KMS-11 (cell line): Measurements from ENCODE around the gene PRSS56.

Experiments
- H2AFZ ChIP-seq: fragments of 200-600 bp; sonication (generic); 2 replicates; pipeline ENCODE4 v1.6.1; 2016; ENCODE audit warnings: antibody characterized with exemption, mixed run types, low read depth
- H3K27ac ChIP-seq: fragments of 200-600 bp; sonication (generic); 2 replicates; pipeline ENCODE4 v1.6.1; 2016; ENCODE audit warnings: mild to moderate bottlenecking, mixed run types
- H3K27me3 ChIP-seq: fragments of 200-600 bp; sonication (generic); 2 replicates; pipeline ENCODE4 v1.6.1; 2017; ENCODE audit warnings: mild to moderate bottlenecking, low read depth, mixed run types, moderate library complexity; ENCODE audit not compliant: insufficient read depth
- H3K36me3 ChIP-seq: fragments of 200-600 bp; sonication (generic); 2 replicates; pipeline ENCODE4 v1.6.1; 2017; ENCODE audit warnings: mild to moderate bottlenecking, mixed run types; ENCODE audit not compliant: insufficient read depth
- H3K4me1 ChIP-seq: fragments of 200-600 bp; sonication (generic); 2 replicates; pipeline ENCODE4 v1.6.1; 2016; ENCODE audit warnings: mild to moderate bottlenecking, low read depth, mixed run types; ENCODE audit not compliant: poor library complexity, severe bottlenecking
- H3K4me2 ChIP-seq: fragments of 200-600 bp; sonication (generic); 2 replicates; pipeline ENCODE4 v1.7.0; 2016; ENCODE audit warnings: mild to moderate bottlenecking, mixed run types
- H3K4me3 ChIP-seq: fragments of 200-600 bp; sonication (generic); IDR thresholded peaks from 2 replicates; pipeline ENCODE4 v1.6.1; 2017; ENCODE audit warnings: low read depth, low read length, mixed read lengths; ENCODE audit not compliant: insufficient read depth
- H3K79me2 ChIP-seq: fragments of 200-600 bp; sonication (generic); 2 replicates; pipeline ENCODE4 v1.6.1; 2016; ENCODE audit warnings: low read depth, mixed run types; ENCODE audit not compliant: insufficient read depth
- H3K9ac ChIP-seq: fragments of 200-600 bp; sonication (generic); 2 replicates; pipeline ENCODE4 v1.6.1; 2016; ENCODE audit warnings: mild to moderate bottlenecking, mixed run types
- H4K20me1 ChIP-seq: fragments of 200-600 bp; sonication (generic); 2 replicates; pipeline ENCODE4 v1.6.1; 2016; ENCODE audit warnings: mild to moderate bottlenecking, mixed run types; ENCODE audit not compliant: insufficient read depth
- TF ChIP-seq, protein P1 (sequence below): fragments of 200-600 bp; sonication (generic); conservative IDR thresholded peaks from 2 replicates; pipeline ENCODE4 v1.6.1; 2017; ENCODE audit warnings: low read depth, mild to moderate bottlenecking, antibody characterized with exemption, low read length, moderate library complexity, mixed read lengths

PRSS56 gene

DNA sequence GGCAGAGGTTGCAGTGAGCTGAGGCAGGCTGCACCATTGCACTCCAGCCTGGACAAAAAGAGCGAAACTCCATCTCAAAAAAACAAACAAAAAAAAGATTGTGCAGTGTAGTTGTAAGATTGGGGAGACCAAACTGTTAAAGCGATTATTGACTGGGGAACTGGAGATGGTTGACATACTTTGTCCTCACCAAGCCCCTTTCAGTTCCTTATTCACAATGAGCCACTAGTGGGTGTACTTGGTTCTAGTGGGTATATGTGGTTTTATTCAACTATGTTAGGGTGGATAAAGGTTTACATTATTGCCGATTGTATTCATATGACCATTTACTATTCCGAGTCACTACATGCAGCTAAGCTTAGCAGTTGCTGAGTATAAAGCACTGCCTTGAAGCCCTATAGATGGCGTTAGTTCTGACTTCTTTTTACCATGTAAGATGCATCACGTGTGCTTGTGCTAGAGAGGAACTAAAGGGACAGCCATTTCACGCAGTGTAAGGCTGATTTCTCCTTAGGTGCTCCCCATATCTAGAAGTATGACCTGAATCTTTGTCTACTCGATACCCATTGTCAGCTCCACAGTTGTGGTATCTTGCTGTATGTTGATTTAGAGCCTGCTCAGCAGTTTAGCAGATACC lies 42.4 kb downstream of the PRSS56 start:
- peaks cover 2% of the 10 kb centered on the region; the same call in 1 of the 2 replicates for H3K36me3 ChIP-seq
- no peak overlapping the region for H3K4me3 ChIP-seq
- H2AFZ ChIP-seq: no peak overlapping the region
- TF ChIP-seq, protein P1, sequence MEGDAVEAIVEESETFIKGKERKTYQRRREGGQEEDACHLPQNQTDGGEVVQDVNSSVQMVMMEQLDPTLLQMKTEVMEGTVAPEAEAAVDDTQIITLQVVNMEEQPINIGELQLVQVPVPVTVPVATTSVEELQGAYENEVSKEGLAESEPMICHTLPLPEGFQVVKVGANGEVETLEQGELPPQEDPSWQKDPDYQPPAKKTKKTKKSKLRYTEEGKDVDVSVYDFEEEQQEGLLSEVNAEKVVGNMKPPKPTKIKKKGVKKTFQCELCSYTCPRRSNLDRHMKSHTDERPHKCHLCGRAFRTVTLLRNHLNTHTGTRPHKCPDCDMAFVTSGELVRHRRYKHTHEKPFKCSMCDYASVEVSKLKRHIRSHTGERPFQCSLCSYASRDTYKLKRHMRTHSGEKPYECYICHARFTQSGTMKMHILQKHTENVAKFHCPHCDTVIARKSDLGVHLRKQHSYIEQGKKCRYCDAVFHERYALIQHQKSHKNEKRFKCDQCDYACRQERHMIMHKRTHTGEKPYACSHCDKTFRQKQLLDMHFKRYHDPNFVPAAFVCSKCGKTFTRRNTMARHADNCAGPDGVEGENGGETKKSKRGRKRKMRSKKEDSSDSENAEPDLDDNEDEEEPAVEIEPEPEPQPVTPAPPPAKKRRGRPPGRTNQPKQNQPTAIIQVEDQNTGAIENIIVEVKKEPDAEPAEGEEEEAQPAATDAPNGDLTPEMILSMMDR: no peak
- no peak overlapping the region for H3K9ac ChIP-seq
- no peaks in the 10 kb centered on the region for H3K27me3 ChIP-seq
- no peak overlapping the region for H3K4me2 ChIP-seq
- H3K79me2 ChIP-seq: no peaks in the 10 kb centered on the region
- H4K20me1 ChIP-seq: no peaks in the 10 kb centered on the region
- no peak overlapping the region for H3K27ac ChIP-seq
- H3K4me1 ChIP-seq: no peaks in the 10 kb centered on the region

DNA sequence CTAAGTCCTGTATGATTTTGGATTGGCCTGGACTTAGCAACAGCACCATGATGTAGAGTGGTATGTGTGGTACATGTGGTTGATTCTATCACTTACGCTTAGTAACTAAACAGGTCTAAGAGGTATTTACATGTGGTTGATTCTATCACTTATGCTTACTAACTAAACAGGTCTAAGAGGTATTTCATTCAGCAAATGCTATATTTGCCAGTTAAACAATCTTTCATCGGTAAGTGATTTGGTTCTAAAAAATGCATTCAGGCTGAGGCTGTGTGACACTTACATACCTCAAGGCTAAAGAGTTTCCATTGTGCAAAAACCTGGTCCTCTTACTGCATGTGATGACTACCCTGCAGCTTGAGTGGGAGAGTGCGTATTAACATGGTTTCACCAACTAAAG lies 43.4 kb downstream of the PRSS56 start:
- Histone ChIP-seq H3K4me2 (no peak overlapping the region), H4K20me1 (no peaks in the 10 kb centered on the region), H2AFZ (no peak overlapping the region), H3K27ac (no peak overlapping the region), H3K79me2 (no peaks in the 10 kb centered on the region), H3K9ac (no peak overlapping the region), H3K27me3 (no peaks in the 10 kb centered on the region), H3K36me3 (peaks cover 6% of the 10 kb centered on the region; the same call in 1 of the 2 replicates), H3K4me1 (no peaks in the 10 kb centered on the region), H3K4me3 (no peak overlapping the region)
- TF ChIP-seq, protein P1: no peak

DNA sequence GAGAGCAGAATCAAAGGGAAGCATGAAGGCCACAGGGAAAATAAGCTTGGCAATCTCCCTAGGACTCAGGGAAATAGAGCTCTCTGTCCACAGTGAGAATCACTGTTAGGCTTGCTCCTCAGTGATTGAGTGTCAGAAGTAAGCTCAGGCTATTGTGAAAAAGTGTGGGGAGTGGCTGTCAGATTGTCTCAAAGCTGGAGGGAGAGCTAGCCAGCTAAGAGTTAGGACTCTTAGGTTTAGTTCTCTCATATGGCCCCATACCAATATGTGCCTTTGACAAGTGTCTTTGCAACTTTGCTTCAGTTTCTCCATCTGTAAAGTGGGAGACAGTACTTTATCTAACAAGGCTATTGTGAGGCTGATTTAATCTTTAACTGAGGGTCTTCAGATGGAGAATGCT lies 47.5 kb downstream of the PRSS56 start:
- no peak overlapping the region for H3K9ac ChIP-seq
- H3K79me2 ChIP-seq: no peaks in the 10 kb centered on the region
- no peaks in the 10 kb centered on the region for H3K4me1 ChIP-seq
- H2AFZ ChIP-seq: no peak overlapping the region
- TF ChIP-seq, protein P1: no peak
- peaks cover 6% of the 10 kb centered on the region; the same call in 1 of the 2 replicates for H3K36me3 ChIP-seq
- no peak overlapping the region for H3K27ac ChIP-seq
- H3K4me2 ChIP-seq: no peak overlapping the region
- no peaks in the 10 kb centered on the region for H3K27me3 ChIP-seq
- H3K4me3 ChIP-seq: no peak overlapping the region
- no peaks in the 10 kb centered on the region for H4K20me1 ChIP-seq

DNA sequence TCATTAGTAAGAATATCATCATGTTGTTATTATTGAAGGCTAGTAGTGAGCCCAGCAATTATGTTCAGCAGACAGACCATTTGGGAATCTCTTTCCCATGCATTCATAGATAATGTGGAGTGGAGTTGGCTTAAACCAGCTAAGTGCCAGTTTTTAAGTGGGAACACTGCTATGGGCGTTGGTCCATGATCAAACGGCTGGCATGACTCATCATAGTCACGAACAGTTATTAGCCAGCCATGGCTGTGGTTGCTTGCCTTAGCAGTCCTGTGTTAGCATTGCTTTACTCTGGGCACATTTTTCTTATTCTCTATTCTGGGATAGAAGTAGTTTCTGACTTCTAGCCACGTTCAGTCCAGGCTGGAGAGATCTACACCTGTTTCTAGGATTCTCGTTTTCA lies 48.0 kb downstream of the PRSS56 start:
- Histone ChIP-seq H3K9ac (no peak overlapping the region), H3K4me3 (no peak overlapping the region), H3K4me1 (no peaks in the 10 kb centered on the region), H3K36me3 (peaks cover 6% of the 10 kb centered on the region; the same call in 1 of the 2 replicates), H3K79me2 (no peaks in the 10 kb centered on the region), H2AFZ (no peak overlapping the region), H3K4me2 (no peak overlapping the region), H4K20me1 (no peaks in the 10 kb centered on the region), H3K27me3 (no peaks in the 10 kb centered on the region), H3K27ac (no peak overlapping the region)
- TF ChIP-seq, protein P1: no peak
